Forelimb muscle (tissue), 1 donor: ENCODE data around the gene C17orf78. TPM values are rescaled to one million over a fixed set of nuclear protein-coding genes. Genes with fewer than 3 reads are reported as not detected.
"Not testable (repeated sequence)": the region's sequence is repeated elsewhere in the genome, so short reads cannot be mapped to it uniquely, and the experiment has no call there.

Experiments used
- DNase-seq: peaks from one replicate; pipeline ENCODE4 v3.0.0-alpha.2; 2013; ENCODE audit warnings: low read depth
- polyA plus RNA-seq: library from polyadenylated mRNA; unstranded; fragments of 120-200 nt; gene quantifications from one replicate; pipeline ENCODE4 v1.2.1, GENCODE V29; 2013; ENCODE audit not compliant: insufficient read length

C17orf78 gene
- polyA plus RNA-seq, 1 donor, result not detected

DNA sequence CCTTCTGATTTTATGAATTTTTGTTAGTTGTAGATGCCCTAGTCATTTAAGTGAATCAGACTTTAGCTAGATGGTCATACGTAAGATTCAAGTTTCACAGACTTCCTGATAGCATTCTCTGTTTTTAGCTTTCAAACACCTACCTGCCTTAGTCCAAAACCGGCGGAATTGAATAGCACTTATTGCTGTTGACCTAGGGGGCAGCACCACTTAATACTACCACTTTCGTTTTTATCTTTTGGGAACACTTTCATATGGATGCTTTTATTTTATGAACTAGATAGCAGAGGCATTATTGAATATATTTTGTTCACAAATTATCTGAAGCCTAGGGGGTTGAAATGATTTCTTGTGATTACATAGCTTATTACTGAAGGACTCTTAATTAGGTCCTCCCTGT lies 62.4 kb downstream of the C17orf78 start:
- DNase-seq, result no peak

DNA sequence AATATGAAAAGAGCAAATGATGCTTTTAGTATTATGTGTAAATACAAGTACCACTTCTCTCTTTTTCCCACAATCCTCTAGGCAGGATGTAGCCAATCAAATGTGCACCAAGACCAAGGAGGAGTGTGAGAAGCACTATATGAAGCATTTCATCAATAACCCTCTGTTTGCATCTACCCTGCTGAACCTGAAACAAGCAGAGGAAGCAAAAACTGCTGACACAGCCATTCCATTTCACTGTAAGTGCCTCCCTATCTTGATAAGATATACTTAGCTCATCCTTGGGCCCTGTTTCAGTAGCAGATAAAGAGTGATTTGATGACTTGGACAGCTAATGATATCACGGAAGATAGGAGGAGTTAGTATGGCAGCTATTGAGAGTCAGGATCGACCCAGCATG lies 64.6 kb downstream of the C17orf78 start:
- DNase-seq, result no peak

DNA sequence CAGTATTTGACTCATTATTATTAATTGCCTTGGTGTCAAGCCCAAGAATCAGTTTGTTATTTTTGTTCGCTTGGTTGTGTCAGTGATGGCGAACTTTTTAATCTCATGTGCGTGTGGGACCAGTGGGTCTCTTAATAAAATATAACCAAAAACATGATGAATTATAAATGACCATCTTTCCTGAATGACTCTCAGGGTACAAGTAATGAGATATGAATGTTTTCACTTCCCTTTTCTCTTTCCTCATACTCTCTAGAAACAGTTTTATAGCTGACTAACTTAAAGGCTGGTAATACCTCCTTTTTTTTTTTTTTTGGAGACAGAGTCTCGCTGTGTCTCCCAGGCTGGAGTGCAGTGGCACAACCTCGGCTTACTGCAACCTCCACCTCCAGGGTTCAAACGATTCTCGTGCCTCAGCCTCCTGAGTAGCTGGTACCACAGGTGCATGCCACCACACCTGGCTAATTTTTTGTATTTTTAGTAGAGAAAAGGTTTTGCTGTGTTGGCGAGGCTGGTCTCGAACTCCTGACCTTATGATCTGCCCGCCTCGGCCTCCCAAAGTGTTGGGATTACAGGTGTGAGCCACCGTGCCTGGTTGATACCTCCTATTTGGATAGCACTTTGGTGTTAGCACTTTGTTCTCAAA lies 65.7 kb downstream of the C17orf78 start:
- not testable (repeated sequence) for DNase-seq

Other genes starting within 250 kb of the C17orf78 start
- gene ACACA, start 30.9 kb downstream of the C17orf78 start, polyA plus RNA-seq, result 23.8 TPM
- 23.2 TPM for gene TADA2A, start 30.9 kb downstream of the C17orf78 start, polyA plus RNA-seq
- 10.8 TPM for gene DUSP14, start 113.9 kb downstream of the C17orf78 start, polyA plus RNA-seq
- 27.8 TPM for gene SYNRG, start 233.4 kb downstream of the C17orf78 start, polyA plus RNA-seq